Smooth muscle cell (in vitro differentiated cells): ENCODE results near the gene MNT. TPM values are rescaled to one million over a fixed set of nuclear protein-coding genes. Genes with fewer than 3 reads are reported as not detected.

Source experiments
- DNase-seq: peaks from one replicate; lab custom pipeline; 2025; ENCODE audit not compliant: unreplicated experiment; lab: John Stamatoyannopoulos, UW
- H2AFZ ChIP-seq: fragments of 200-600 bp; sonication (generic); 2 replicates; pipeline ENCODE4 v1.6.0; 2016; ENCODE audit warnings: antibody characterized with exemption, low read depth, mild to moderate bottlenecking
- H3F3A ChIP-seq: fragments of 200-600 bp; sonication (generic); 2 replicates; pipeline ENCODE4 v1.6.0; 2017; ENCODE audit warnings: antibody characterized with exemption, low read depth
- H3K27ac ChIP-seq: fragments of 200-600 bp; sonication (generic); 2 replicates; pipeline ENCODE4 v1.5.1; 2016; ENCODE audit warnings: low read depth, mild to moderate bottlenecking
- H3K27me3 ChIP-seq: fragments of 200-600 bp; sonication (generic); 2 replicates; pipeline ENCODE4 v1.6.1; 2016; ENCODE audit warnings: low read depth, mild to moderate bottlenecking
- H3K36me3 ChIP-seq: fragments of 200-600 bp; sonication (generic); 2 replicates; pipeline ENCODE4 v1.5.1; 2016; ENCODE audit warnings: low read depth
- H3K4me1 ChIP-seq: fragments of 200-600 bp; sonication (generic); 2 replicates; pipeline ENCODE4 v1.5.1; 2016; ENCODE audit warnings: low read depth
- H3K4me2 ChIP-seq: fragments of 200-600 bp; sonication (generic); 2 replicates; pipeline ENCODE4 v1.6.0; 2016; ENCODE audit warnings: mild to moderate bottlenecking
- H3K4me3 ChIP-seq: fragments of 200-600 bp; sonication (generic); 2 replicates; pipeline ENCODE4 v1.5.1; 2016; ENCODE audit warnings: mild to moderate bottlenecking
- H3K79me2 ChIP-seq: fragments of 200-600 bp; sonication (generic); 2 replicates; pipeline ENCODE4 v1.6.0; 2016; ENCODE audit warnings: low read depth, mild to moderate bottlenecking
- H3K9ac ChIP-seq: fragments of 200-600 bp; sonication (generic); 2 replicates; pipeline ENCODE4 v1.6.0; 2016; ENCODE audit warnings: low read depth
- H3K9me3 ChIP-seq: fragments of 200-600 bp; sonication (generic); replicated peaks from 2 replicates; pipeline ENCODE4 v1.5.1; 2016; ENCODE audit warnings: low read depth
- H4K20me1 ChIP-seq: fragments of 200-600 bp; sonication (generic); 2 replicates; pipeline ENCODE4 v1.6.0; 2016; ENCODE audit warnings: low read depth
- CTCF ChIP-seq: fragments of 200-600 bp; sonication (generic); IDR thresholded peaks from 2 replicates; pipeline ENCODE4 v1.5.1; 2017; ENCODE audit warnings: borderline replicate concordance, mild to moderate bottlenecking, antibody characterized with exemption; ENCODE audit not compliant: insufficient read depth, poor library complexity, severe bottlenecking
- WGBS: methylation state at CpG from one replicate; pipeline ENCODE4 v1.1.7; 2016; ENCODE audit warnings: low lambda C conversion rate; 5-methylcytosine and 5-hydroxymethylcytosine counted together
- polyA plus RNA-seq: library from polyadenylated mRNA; unstranded; fragments of >200 nt; fragmentation: Nextera tagmentation; extraction: Ambion mirVana; gene quantifications from 2 replicates; pipeline ENCODE4 v1.2.1, GENCODE V29; 2016
- total RNA-seq: library from RNA; depleted of rRNA; stranded (reverse); fragments of >200 nt; gene quantifications from 2 replicates; pipeline ENCODE4 v1.2.3, GENCODE V29; 2014

The MNT gene
- total and polyA plus RNA-seq, 2 experiments from 2014 or later, result 5.7 to 12.8 TPM

GRCh38 chr17:2343421-2343820, 57.4 kb downstream of the MNT start:
- H3K4me2 ChIP-seq, result no peak overlapping the region
- no peaks in the 10 kb centered on the region for H3K36me3 ChIP-seq
- DNase-seq, result no peak
- H3K4me1 ChIP-seq, result peaks cover 10% of the 10 kb centered on the region
- H3K27me3 ChIP-seq, result no peaks in the 10 kb centered on the region
- no peak overlapping the region for H3K4me3 ChIP-seq
- WGBS, result 91% methylated on average over 5 of the region's 5 CpGs
- no peak for TF ChIP-seq CTCF
- no peaks in the 10 kb centered on the region for H3K9me3 ChIP-seq
- no peak overlapping the region for H3K9ac ChIP-seq
- peaks cover 11% of the 10 kb centered on the region for H3F3A ChIP-seq
- no peaks in the 10 kb centered on the region for H4K20me1 ChIP-seq
- H2AFZ ChIP-seq, result no peak overlapping the region
- H3K79me2 ChIP-seq, result no peaks in the 10 kb centered on the region
- H3K27ac ChIP-seq, result no peak overlapping the region

- Histone ChIP-seq H3K36me3 (peaks cover 3% of the 10 kb centered on the region), H3K4me2 (peak overlapping the region; percentile 87), H4K20me1 (no peaks in the 10 kb centered on the region), H3F3A (peaks cover 5% of the 10 kb centered on the region), H3K9ac (peak overlapping the region; percentile 82), H2AFZ (peak overlapping the region; percentile 91), H3K4me3 (peak overlapping the region; percentile 75), H3K9me3 (no peaks in the 10 kb centered on the region), H3K27ac (peak overlapping the region; percentile 57), H3K4me1 (peaks cover 10% of the 10 kb centered on the region), H3K79me2 (peaks cover 27% of the 10 kb centered on the region), H3K27me3 (no peaks in the 10 kb centered on the region)
- WGBS, result 14% methylated on average over 5 of the region's 5 CpGs
- peak; percentile 28 for DNase-seq
- TF ChIP-seq CTCF, result no peak
Measured at GRCh38 chr17:2338315-2338657, 62.6 kb downstream of the MNT start.

GRCh38 chr17:2337544-2338314, 63.1 kb downstream of the MNT start:
- peak overlapping the region; percentile 82 for H3K9ac ChIP-seq
- peak; percentile 35 for DNase-seq
- H4K20me1 ChIP-seq, result no peaks in the 10 kb centered on the region
- peaks cover 33% of the 10 kb centered on the region for H3K79me2 ChIP-seq
- H3K4me1 ChIP-seq, result peaks cover 10% of the 10 kb centered on the region
- H2AFZ ChIP-seq, result peak overlapping the region; percentile 91
- H3K36me3 ChIP-seq, result peaks cover 7% of the 10 kb centered on the region
- H3K4me2 ChIP-seq, result peak overlapping the region; percentile 87
- no peaks in the 10 kb centered on the region for H3K27me3 ChIP-seq
- TF ChIP-seq CTCF, result no peak
- peak overlapping the region; percentile 75 for H3K4me3 ChIP-seq
- peaks cover 4% of the 10 kb centered on the region for H3F3A ChIP-seq
- WGBS, result under 1% methylated on average over 45 of the region's 92 CpGs
- no peaks in the 10 kb centered on the region for H3K9me3 ChIP-seq
- H3K27ac ChIP-seq, result peak overlapping the region; percentile 57
